HepG2 (cell line): ENCODE measurements around the gene PFKFB2. TPM values are rescaled to one million over a fixed set of nuclear protein-coding genes. Genes with fewer than 3 reads are reported as not detected.

Experiments
- ASH2L ChIP-seq: fragments of 300-600, 200-600 bp; sonication (generic); IDR thresholded peaks from 2 replicates; pipeline ENCODE4 v1.7.0; 2017; ENCODE audit warnings: low read depth, mild to moderate bottlenecking, moderate library complexity, mixed read lengths, low read length; ENCODE audit not compliant: insufficient read length
- HOMEZ ChIP-seq: IDR thresholded peaks from 2 replicates; pipeline ENCODE4 v1.6.1; 2016; ENCODE audit warnings: low read depth
- KIAA2018 ChIP-seq: sonication (generic); formaldehyde crosslinking; IDR thresholded peaks from 2 replicates; pipeline ENCODE4 v1.5.0; 2020; ENCODE audit warnings: mild to moderate bottlenecking, missing genetic modification reagents, borderline replicate concordance
- RFX5 ChIP-seq: IDR thresholded peaks from 2 replicates; pipeline ENCODE4 v1.6.1; 2011; ENCODE audit warnings: low read depth, low read length, improper control_type of control experiment
- SMYD3 ChIP-seq: sonication (generic); formaldehyde crosslinking; IDR thresholded peaks from 2 replicates; pipeline ENCODE4 v1.8.1; 2023; ENCODE audit warnings: mild to moderate bottlenecking, missing genetic modification reagents
- SRSF1 ChIP-seq: fragments of 200-400 bp; formaldehyde crosslinking; optimal IDR thresholded peaks from 2 replicates; pipeline ENCODE3; 2017; ENCODE audit warnings: mild to moderate bottlenecking, low read depth, low read length, moderate library complexity
- THAP11 ChIP-seq: IDR thresholded peaks from 2 replicates; pipeline ENCODE4 v1.6.1; 2016; ENCODE audit warnings: missing biosample characterization, missing genetic modification reagents
- ZBTB21 ChIP-seq: sonication (generic); formaldehyde crosslinking; IDR thresholded peaks from 2 replicates; pipeline ENCODE4 v1.4.0; 2020; ENCODE audit warnings: missing genetic modification reagents
- ZBTB43 ChIP-seq: sonication (generic); formaldehyde crosslinking; conservative IDR thresholded peaks from 2 replicates; pipeline ENCODE4 v1.4.0; 2020; ENCODE audit warnings: missing genetic modification reagents
- ZNF282 ChIP-seq: fragments of 450-650 bp; IDR thresholded peaks from 2 replicates; pipeline ENCODE4 v1.6.1; 2018; ENCODE audit not compliant: partially characterized antibody
- ZNF382 ChIP-seq: sonication (generic); formaldehyde crosslinking; IDR thresholded peaks from 2 replicates; pipeline ENCODE4 v1.5.0; 2020; ENCODE audit warnings: missing genetic modification reagents, mild to moderate bottlenecking, borderline replicate concordance
- ZNF431 ChIP-seq: sonication (generic); formaldehyde crosslinking; IDR thresholded peaks from 2 replicates; pipeline ENCODE4 v1.9.0; 2022; ENCODE audit warnings: missing genetic modification reagents, low read depth, mild to moderate bottlenecking, borderline replicate concordance
- polyA plus RNA-seq, 8 experiments: library from polyadenylated mRNA; depleted of rRNA in 3 of 8; stranded (reverse) in 7 of 8; unstranded in 1 of 8; fragments of >200 nt; fragmentation: Illumina TruSeq in 4 of 8; extraction: Trizol in 4 of 8; gene quantifications; 2 replicates each; pipeline versions ENCODE4 v1.2.1 to v1.2.3, GENCODE V29; 2011 to 2016; ENCODE audit warnings: low read depth in 4 of 8, missing spikeins in 1 of 8, mixed read lengths in 1 of 8; ENCODE audit not compliant: insufficient read depth in 1 of 8
- total RNA-seq, 5 experiments: library from RNA; depleted of rRNA; stranded (reverse); fragments of >200 nt; fragmentation: Illumina TruSeq; extraction: Trizol; gene quantifications; 2 replicates each; pipeline ENCODE4 v1.2.3, GENCODE V29; 2016; ENCODE audit warnings: low read depth in 1 of 5
- TF ChIP-seq, protein P1 (sequence below): sonication (generic); formaldehyde crosslinking; IDR thresholded peaks from 2 replicates; pipeline ENCODE4 v1.8.0; 2022; ENCODE audit warnings: missing genetic modification reagents, mild to moderate bottlenecking, moderate library complexity, borderline replicate concordance

PFKFB2 gene
- total and polyA plus RNA-seq, 2 of the 13 experiments (the other 11 are each of a cell fraction or from before 2014, with no cell fraction given), result 4.6 to 10.6 TPM

DNA sequence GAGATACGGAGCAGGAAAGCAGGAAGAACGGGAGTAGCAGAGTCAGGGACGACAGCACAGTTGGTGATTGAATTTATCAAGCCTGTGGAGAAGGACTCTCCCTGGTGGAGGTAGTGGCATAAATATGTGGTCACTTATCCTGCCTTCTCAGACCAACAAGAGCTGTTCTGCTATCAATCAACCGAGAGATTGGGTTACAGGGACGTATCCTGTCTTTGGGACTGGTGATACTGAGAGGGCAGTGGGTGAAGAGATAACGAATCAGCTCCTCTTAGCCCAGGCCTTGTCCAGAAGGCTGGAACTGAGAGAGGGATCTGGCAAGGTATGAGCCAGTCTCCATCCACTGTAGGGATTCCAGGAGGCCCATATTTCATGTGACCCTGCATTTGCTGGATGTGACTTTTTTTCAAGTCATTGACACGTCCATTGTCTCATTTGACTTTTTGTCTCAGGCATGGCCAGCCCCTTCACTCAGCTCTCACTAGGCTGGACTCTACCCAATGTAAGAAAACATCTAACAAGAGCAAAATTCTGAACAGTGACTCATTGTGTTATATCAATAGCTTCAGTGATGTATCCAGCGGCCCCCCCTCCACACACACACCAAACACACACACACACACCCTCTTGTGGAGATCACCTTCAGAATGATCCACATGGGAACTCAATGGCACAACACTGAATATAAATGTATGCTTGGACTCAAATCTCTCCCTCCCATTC, 31.8 kb upstream of the PFKFB2 start (continued):
- no peak for TF ChIP-seq KIAA2018 (CRISPR knock-in tag)
- TF ChIP-seq ZNF282, result no peak
- no peak for TF ChIP-seq HOMEZ (CRISPR knock-in tag)
- peak; percentile 48; the same call in 1 of the 2 replicates for TF ChIP-seq ZBTB43 (CRISPR knock-in tag)
- no peak for TF ChIP-seq THAP11
- no peak for TF ChIP-seq ZNF382 (CRISPR knock-in tag)
- no peak for TF ChIP-seq RFX5
- TF ChIP-seq ZNF431 (CRISPR knock-in tag), result no peak
- no peak for TF ChIP-seq SRSF1
- TF ChIP-seq SMYD3 (CRISPR knock-in tag), result no peak
- TF ChIP-seq ASH2L, result no peak
- no peak for TF ChIP-seq ZBTB21 (CRISPR knock-in tag)
- TF ChIP-seq, protein P1, sequence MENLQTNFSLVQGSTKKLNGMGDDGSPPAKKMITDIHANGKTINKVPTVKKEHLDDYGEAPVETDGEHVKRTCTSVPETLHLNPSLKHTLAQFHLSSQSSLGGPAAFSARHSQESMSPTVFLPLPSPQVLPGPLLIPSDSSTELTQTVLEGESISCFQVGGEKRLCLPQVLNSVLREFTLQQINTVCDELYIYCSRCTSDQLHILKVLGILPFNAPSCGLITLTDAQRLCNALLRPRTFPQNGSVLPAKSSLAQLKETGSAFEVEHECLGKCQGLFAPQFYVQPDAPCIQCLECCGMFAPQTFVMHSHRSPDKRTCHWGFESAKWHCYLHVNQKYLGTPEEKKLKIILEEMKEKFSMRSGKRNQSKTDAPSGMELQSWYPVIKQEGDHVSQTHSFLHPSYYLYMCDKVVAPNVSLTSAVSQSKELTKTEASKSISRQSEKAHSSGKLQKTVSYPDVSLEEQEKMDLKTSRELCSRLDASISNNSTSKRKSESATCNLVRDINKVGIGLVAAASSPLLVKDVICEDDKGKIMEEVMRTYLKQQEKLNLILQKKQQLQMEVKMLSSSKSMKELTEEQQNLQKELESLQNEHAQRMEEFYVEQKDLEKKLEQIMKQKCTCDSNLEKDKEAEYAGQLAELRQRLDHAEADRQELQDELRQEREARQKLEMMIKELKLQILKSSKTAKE (CRISPR knock-in tag), result no peak
